Measurements from ENCODE around the gene SAMM50.

SAMM50 gene

DNA sequence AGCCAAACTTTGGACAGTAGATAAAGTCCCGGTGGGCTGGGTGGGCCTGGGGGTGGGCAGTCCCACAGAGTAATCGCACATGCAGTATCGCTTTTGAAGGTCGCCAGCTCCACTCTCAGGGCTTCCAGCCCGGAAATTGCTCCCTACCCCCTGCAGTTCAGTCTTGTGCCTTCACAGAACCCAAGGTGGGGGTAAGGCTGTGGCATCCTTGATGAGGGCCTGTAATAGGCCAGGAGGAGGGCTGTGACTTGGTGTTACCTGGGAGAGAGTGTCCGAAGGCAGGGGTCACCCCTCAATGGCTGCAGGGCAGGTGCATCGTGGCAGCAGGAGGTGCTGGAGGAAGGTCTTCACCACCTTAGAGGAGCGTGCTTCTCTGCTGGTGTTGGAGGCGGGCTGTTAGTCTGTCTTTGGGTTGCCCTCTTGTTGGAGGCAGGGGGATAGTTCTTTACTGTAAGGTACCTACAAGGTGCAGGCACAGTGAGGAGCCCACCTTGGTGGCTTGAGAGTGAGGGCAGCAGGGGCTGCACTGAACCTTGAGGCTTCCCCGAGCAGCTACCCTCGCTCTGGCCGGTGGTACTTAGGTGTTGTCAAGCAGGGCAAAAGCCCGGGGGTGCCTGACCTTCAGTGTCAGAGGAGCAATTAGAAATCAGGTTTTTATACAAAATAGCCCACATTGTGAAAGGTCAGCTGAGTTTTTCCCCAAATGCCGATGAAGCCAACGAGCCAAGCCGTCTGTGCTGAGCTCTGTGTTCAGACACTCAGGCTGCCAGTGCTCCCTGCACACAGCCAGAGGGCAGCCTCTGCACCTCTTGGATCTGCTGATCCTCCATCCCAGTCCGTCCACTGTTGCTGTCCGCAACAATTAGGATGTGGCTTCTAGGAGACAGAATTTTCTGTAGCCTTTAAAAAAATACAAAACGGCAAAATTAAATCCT lies 21.9 kb downstream of the SAMM50 start:
- H3K9ac ChIP-seq (ENCODE audit: low read depth, low read length): no peak overlapping the region
- H3K4me1 ChIP-seq (ENCODE audit: insufficient read depth, low read length): 0 out of 2 replicates have a peak, but pooled peaks cover 5% of the 10 kb centered on the region
- H3K9me3 ChIP-seq (ENCODE audit: control insufficient read depth, insufficient read depth, low read length): no peaks in the 10 kb centered on the region
- peaks cover 36% of the 10 kb centered on the region for H3K36me3 ChIP-seq (ENCODE audit: insufficient read depth, low read length)

DNA sequence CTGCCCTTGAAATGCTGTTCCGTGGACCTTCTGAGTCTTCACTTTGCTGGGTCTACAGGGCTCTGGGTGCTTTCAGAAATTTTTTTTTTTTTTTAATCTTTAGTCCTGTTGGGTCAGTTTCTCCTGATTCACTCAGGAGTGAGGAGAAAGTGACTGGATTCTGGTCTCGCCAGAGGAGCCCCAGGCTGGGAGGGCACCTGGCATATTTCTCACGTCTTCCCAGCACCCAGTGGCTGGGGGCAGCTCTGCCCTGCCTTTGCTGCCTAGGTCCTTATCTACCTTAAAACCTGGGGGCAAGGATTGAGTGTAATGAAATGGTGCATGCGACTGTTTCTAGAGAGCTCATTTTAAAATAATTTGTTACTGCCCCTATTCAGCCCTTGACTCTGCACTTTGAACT lies 23.3 kb downstream of the SAMM50 start:
- no peaks in the 10 kb centered on the region for H3K9me3 ChIP-seq (ENCODE audit: control insufficient read depth, insufficient read depth, low read length)
- H3K9ac ChIP-seq (ENCODE audit: low read depth, low read length): no peak overlapping the region
- H3K36me3 ChIP-seq (ENCODE audit: insufficient read depth, low read length): peaks cover 29% of the 10 kb centered on the region
- no peaks in the 10 kb centered on the region for H3K4me1 ChIP-seq (ENCODE audit: insufficient read depth, low read length)

DNA sequence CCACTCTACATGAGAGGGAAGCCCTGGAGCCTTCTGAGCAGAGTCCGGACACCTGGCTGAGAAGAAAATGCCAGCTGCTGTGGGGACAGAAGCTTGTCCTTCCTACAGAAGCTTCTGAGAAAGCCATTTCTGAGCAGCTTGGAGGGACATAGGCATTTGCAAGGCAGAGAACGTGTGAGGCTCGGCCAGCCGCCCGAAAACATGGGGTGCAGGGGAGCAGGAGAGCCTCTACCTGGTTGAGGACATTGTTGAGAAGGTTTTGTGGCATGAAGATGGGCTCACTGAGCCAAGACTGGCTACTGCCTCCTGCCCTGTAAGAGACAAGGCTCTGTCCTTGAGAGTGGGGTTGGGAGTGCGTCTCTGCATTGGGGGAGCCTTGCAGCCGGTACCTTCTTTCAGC lies 25.3 kb downstream of the SAMM50 start:
- Histone ChIP-seq H3K9ac (ENCODE audit: low read depth, low read length) (no peak overlapping the region), H3K4me1 (ENCODE audit: insufficient read depth, low read length) (no peaks in the 10 kb centered on the region), H3K9me3 (ENCODE audit: control insufficient read depth, insufficient read depth, low read length) (no peaks in the 10 kb centered on the region), H3K36me3 (ENCODE audit: insufficient read depth, low read length) (peaks cover 37% of the 10 kb centered on the region)

DNA sequence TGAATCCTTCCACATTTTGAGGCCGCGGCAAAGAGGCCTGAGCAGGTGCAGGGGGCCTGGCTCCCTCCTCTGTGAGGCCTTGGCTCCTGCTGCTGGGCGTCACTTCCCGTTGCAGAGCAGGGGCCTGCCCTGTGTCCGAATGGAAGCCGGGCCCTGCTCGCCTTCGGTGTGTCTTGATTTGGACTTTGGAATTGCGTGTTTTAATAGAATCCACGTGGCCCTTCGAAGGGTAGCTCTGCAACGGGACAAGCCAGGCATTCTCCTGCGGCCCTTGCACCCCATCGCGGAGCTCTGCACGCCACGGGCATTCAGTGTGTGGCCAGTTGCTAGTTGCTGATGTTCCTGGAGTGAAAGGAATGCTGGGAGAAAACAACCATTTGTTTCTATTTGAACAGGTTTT lies 25.8 kb downstream of the SAMM50 start:
- Histone ChIP-seq H3K36me3 (ENCODE audit: insufficient read depth, low read length) (peaks cover 34% of the 10 kb centered on the region), H3K9ac (ENCODE audit: low read depth, low read length) (no peak overlapping the region), H3K4me1 (ENCODE audit: insufficient read depth, low read length) (no peaks in the 10 kb centered on the region), H3K9me3 (ENCODE audit: control insufficient read depth, insufficient read depth, low read length) (no peaks in the 10 kb centered on the region)

DNA sequence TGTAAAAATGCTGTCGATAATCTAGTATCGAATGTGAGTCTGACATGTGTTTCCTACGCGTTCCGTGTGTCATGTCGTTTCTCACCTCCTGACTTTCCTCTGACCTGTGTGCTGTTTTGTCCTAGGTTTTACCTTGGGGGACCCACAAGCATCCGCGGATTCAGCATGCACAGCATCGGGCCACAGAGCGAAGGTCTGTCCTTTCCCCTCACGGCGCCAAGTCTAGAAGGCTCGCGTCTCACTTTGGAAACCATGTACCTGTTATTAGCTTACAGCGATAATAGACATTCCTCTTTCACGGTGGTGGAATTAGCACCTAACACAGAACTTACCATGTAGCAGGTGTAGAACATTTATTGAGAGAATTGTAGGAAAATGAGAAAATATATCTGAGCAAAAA lies 28.6 kb downstream of the SAMM50 start:
- no peak overlapping the region for H3K9ac ChIP-seq (ENCODE audit: low read depth, low read length)
- no peaks in the 10 kb centered on the region for H3K9me3 ChIP-seq (ENCODE audit: control insufficient read depth, insufficient read depth, low read length)
- H3K4me1 ChIP-seq (ENCODE audit: insufficient read depth, low read length): no peaks in the 10 kb centered on the region
- peaks cover 21% of the 10 kb centered on the region for H3K36me3 ChIP-seq (ENCODE audit: insufficient read depth, low read length)

DNA sequence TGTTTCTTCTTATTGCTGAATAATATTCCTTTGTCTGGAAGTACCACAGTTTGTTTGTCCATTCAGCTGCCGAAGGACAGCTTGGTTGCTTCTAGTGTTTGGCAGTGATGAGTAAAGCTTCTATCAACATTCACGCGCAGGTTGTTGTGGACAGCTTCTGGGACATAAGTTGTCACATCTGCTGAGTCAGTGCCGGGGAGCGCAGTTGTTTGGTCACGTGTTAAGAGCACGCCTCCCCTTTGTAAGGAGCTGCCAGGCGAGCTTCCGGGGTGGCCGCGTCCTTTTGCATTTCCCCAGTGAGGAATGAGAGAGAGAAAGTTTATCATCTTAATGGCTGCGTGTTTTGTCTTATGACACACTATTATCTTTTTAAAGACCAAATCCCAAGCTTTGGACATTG lies 30.3 kb downstream of the SAMM50 start:
- peaks cover 22% of the 10 kb centered on the region for H3K36me3 ChIP-seq (ENCODE audit: insufficient read depth, low read length)
- H3K9ac ChIP-seq (ENCODE audit: low read depth, low read length): no peak overlapping the region
- H3K4me1 ChIP-seq (ENCODE audit: insufficient read depth, low read length): no peaks in the 10 kb centered on the region
- no peaks in the 10 kb centered on the region for H3K9me3 ChIP-seq (ENCODE audit: control insufficient read depth, insufficient read depth, low read length)

DNA sequence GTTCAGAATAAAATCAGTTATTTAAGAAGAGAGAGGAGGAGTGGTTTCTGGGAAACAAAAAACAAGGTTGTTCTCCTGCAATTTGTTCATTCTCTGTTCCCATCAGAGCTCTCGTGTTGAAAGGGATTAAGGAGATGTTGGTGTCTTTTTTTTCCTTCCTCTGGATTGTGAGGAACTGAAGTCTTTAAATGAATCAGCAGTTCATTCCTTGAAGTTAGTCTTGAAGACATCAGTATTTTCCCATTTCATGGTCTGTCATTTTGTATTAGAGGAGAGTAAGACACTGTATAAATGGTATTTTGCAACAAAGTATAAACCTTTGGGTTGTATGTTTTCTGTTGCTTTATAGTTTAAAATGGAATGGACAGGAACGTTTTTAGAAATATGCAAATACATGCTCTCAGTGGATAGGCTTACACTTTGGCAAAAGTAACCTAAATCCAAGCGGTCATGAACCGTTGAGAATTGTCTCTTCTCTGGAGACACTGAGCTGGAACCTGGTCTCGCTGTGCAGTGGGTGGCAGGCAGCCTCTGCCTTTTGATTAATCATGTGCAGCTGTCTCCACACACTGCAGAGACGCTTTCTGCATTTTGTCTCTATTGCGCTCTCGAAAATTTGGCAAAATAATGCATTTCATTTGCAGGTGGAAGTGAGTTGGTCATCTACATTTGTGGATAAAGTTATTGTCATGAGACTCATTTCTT lies 33.0 kb downstream of the SAMM50 start:
- Histone ChIP-seq H3K9ac (ENCODE audit: low read depth, low read length) (no peak overlapping the region), H3K36me3 (ENCODE audit: insufficient read depth, low read length) (peaks cover 20% of the 10 kb centered on the region), H3K9me3 (ENCODE audit: control insufficient read depth, insufficient read depth, low read length) (no peaks in the 10 kb centered on the region), H3K4me1 (ENCODE audit: insufficient read depth, low read length) (no peaks in the 10 kb centered on the region)

DNA sequence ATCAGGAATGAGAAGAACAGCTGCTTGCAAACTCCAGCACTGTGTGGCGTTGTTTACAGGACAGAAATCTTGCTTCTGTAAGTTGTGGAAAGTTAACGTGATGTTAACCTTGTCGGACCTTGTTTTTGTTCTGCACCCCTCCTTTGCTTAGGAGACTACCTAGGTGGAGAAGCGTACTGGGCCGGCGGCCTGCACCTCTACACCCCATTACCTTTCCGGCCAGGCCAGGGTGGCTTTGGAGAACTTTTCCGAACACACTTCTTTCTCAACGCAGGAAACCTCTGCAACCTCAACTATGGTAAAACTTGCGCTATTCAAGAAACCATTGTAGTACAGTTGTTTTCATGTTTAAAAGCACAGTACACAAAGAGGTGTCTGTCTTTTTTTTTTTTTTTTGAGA lies 33.7 kb downstream of the SAMM50 start:
- H3K9ac ChIP-seq (ENCODE audit: low read depth, low read length): no peak overlapping the region
- peaks cover 22% of the 10 kb centered on the region for H3K36me3 ChIP-seq (ENCODE audit: insufficient read depth, low read length)
- no peaks in the 10 kb centered on the region for H3K9me3 ChIP-seq (ENCODE audit: control insufficient read depth, insufficient read depth, low read length)
- H3K4me1 ChIP-seq (ENCODE audit: insufficient read depth, low read length): no peaks in the 10 kb centered on the region

DNA sequence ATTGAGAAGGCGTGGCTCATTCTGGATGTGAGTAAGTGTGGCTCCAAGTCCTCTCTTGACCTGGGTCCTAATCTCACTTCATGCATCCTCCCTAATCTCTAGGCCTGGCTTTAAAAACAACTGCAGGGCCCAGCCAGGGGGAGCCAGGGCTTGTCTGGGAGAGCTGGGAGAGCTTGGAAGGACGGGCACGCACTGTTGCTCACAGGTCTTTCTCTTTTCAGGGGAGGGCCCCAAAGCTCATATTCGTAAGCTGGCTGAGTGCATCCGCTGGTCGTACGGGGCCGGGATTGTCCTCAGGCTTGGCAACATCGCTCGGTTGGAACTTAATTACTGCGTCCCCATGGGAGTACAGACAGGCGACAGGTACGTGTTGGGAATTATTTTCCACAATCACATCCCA lies 34.8 kb downstream of the SAMM50 start:
- no peaks in the 10 kb centered on the region for H3K4me1 ChIP-seq (ENCODE audit: insufficient read depth, low read length)
- H3K9ac ChIP-seq (ENCODE audit: low read depth, low read length): no peak overlapping the region
- H3K36me3 ChIP-seq (ENCODE audit: insufficient read depth, low read length): peaks cover 21% of the 10 kb centered on the region
- no peaks in the 10 kb centered on the region for H3K9me3 ChIP-seq (ENCODE audit: control insufficient read depth, insufficient read depth, low read length)

DNA sequence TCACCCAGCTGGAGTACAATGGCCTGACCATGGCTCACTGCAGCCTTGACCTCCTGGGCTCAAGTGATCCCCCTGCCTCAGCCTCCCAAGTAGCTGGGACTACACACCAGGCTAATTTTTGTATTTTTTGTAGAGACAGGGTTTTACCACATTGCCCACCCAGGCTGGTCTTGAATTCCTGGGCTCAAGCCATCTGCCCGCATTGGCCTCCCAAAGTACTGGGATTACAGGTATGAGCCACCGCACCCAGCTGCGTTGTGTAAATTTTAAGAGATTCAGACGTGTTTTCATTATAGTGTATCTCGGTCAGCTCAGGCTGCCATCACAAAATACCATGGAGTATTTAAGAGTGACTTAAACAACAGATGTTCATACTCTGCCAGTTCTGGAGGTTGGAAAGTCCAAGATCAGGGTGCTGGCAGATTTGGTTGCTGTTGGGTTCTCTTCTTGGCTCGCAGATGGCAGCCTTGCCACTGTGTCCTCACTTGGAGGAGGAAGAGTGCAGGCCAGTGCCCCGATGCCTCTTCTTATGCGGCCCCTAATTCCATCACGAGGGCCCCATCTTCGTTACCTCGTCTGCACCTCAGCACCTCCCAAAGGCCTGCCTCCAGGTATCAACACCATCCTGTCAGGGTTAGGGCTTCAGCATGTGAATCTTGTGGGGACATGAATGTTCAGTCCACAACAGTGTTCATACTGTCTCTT lies 36.2 kb downstream of the SAMM50 start:
- H3K4me1 ChIP-seq (ENCODE audit: insufficient read depth, low read length): no peaks in the 10 kb centered on the region
- H3K9me3 ChIP-seq (ENCODE audit: control insufficient read depth, insufficient read depth, low read length): no peaks in the 10 kb centered on the region
- H3K9ac ChIP-seq (ENCODE audit: low read depth, low read length): no peak overlapping the region
- H3K36me3 ChIP-seq (ENCODE audit: insufficient read depth, low read length): peaks cover 24% of the 10 kb centered on the region

DNA sequence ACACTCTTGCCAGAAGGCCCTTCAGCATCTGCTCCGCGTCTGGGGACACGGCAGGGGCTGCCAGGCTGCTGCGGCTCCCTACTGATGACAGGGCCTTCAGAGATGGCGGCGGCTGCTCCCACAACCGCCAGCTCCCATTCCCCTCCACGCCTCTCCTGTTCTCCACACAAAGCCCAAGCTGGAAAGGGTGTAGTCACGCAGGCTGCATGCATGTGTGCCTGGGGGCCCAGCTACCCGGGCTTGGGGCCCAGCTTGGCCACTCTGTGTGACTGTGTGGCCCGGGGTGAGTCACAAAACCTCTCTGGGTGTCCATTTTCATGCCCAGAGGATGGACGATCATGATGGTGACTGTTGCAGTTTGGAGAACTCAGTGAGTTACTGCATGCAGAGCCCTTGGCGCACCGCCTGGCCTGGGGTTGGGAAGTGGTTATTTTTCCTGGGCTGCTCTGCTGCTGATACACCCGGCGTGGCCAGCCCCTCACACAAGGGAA lies 37.1 kb downstream of the SAMM50 start:
- H3K9ac ChIP-seq (ENCODE audit: low read depth, low read length): no peak overlapping the region
- H3K9me3 ChIP-seq (ENCODE audit: control insufficient read depth, insufficient read depth, low read length): no peaks in the 10 kb centered on the region
- no peaks in the 10 kb centered on the region for H3K4me1 ChIP-seq (ENCODE audit: insufficient read depth, low read length)
- peaks cover 31% of the 10 kb centered on the region for H3K36me3 ChIP-seq (ENCODE audit: insufficient read depth, low read length)

DNA sequence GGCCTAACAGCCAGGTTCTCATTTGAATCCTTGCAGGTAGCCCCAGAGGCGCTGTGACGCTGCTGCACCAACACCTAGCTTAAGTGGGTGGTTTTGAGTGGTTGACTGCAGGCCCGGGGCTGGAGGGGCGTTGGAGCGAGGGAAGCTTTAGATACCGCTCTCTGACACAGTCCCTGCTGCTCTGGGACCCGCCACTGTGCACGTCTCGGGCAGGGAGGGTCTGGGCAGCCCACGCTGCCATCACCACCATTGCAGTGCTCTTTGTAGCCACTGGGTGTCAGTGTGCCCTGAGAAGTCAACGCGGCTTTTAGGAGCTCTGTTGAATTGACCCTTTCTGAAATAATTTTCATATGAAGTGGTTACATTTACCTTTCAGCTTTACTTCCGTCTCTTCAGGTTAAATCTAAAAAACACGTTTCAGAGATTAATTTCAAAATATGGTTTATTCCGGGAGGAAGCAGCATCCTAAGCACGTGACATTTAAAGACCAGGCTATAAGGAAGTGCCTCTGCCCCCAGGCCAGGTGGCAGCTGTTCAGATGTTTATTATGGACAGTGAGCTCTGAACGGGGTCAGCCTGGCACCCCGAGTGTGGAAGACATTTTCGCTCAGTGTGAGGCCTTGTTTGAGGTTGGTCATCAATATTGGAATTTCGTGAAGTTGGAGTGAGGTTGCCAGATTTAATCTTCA lies 38.0 kb downstream of the SAMM50 start:
- H3K36me3 ChIP-seq (ENCODE audit: insufficient read depth, low read length): peaks cover 30% of the 10 kb centered on the region
- no peaks in the 10 kb centered on the region for H3K9me3 ChIP-seq (ENCODE audit: control insufficient read depth, insufficient read depth, low read length)
- no peak overlapping the region for H3K9ac ChIP-seq (ENCODE audit: low read depth, low read length)
- no peaks in the 10 kb centered on the region for H3K4me1 ChIP-seq (ENCODE audit: insufficient read depth, low read length)

DNA sequence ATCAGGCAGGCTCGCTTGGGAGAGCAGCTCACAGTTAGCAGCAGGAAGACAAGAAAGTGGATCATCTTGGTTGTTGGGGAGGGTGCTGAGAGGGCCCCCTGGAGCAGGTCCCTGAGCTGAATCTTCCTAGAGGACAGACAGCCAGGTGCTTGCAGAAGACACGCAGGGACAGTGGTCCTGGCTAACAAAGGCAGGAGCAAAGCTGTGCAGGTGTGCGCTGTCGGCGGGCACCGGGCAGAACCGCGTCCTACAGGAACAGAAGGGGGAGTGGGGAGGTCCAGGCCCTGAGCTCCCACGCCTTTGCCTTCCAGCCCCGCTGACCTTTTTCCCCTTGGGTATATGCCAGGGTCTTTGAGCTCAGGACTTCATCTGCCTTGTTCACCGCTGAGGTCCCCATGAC lies 38.8 kb downstream of the SAMM50 start:
- Histone ChIP-seq H3K4me1 (ENCODE audit: insufficient read depth, low read length) (no peaks in the 10 kb centered on the region), H3K36me3 (ENCODE audit: insufficient read depth, low read length) (peaks cover 35% of the 10 kb centered on the region), H3K9me3 (ENCODE audit: control insufficient read depth, insufficient read depth, low read length) (no peaks in the 10 kb centered on the region), H3K9ac (ENCODE audit: low read depth, low read length) (no peak overlapping the region)

DNA sequence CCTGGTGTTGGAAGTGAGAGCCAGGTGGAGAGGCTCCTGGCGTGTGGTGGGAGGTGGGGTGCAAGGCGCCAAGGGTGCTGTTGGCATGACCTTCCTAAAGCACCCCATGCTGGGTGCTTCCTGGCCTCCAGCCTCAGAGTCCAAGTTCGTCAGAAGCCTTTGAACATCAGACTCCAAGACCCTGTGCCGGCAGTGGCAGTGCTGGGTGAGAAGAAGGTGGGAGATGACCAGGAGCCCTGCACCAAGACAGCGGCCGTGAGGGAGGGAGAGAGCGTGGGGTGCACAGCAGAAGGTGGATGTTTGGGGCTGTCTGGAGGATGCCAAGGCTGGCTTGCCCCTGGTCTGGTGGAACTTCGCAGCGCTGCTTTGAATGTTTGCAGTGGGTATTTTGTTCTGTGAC lies 39.2 kb downstream of the SAMM50 start:
- Histone ChIP-seq H3K9me3 (ENCODE audit: control insufficient read depth, insufficient read depth, low read length) (no peaks in the 10 kb centered on the region), H3K36me3 (ENCODE audit: insufficient read depth, low read length) (peaks cover 35% of the 10 kb centered on the region), H3K4me1 (ENCODE audit: insufficient read depth, low read length) (no peaks in the 10 kb centered on the region), H3K9ac (ENCODE audit: low read depth, low read length) (no peak overlapping the region)
